H1 (cell line): Measurements from ENCODE around the gene OR2L13. TPM values are rescaled to one million over a fixed set of nuclear protein-coding genes. Genes with fewer than 3 reads are reported as not detected.

ENCODE experiments used
- CTCF ChIA-PET: fragments of 300-600 bp; sonication (Branson Sonifier 250); formaldehyde crosslinking; loops from one replicate; lab custom pipeline; 2021; ENCODE audit not compliant: partially characterized antibody; lab: Charles Lee
- POLR2A ChIA-PET: fragments of 300-600 bp; sonication (Branson Sonifier 250); formaldehyde crosslinking; loops from one replicate; lab custom pipeline; 2021; ENCODE audit warnings: inconsistent platforms; ENCODE audit not compliant: partially characterized antibody; lab: Charles Lee
- DNase-seq, 2 experiments: peaks; one replicate each; pipeline versions ENCODE4 v3.0.0 to v3.0.0-alpha.2; 2010 to 2022; ENCODE audit warnings: low spot score in 2 of 2, low read depth in 1 of 2, mixed read lengths in 1 of 2
- FAIRE-seq: peaks from 2 replicates; lab custom pipeline; 2011; peaks lifted over from hg19 to GRCh38; lab: Jason Lieb, UNC
- H2AFZ ChIP-seq: 2 replicates; pipeline ENCODE4 v1.8.1; 2012; ENCODE audit warnings: low read length, inconsistent platforms
- H2AK5ac ChIP-seq: 2 replicates; pipeline ENCODE4 v1.6.1; 2013; ENCODE audit warnings: low read depth, low read length
- H2BK120ac ChIP-seq: replicated peaks from 2 replicates; pipeline ENCODE3; 2013; ENCODE audit warnings: low read depth, low read length, inconsistent platforms
- H2BK12ac ChIP-seq: 2 replicates; pipeline ENCODE4 v1.6.1; 2013; ENCODE audit warnings: low read depth, low read length
- H2BK15ac ChIP-seq: 2 replicates; pipeline ENCODE4 v1.6.1; 2013; ENCODE audit warnings: low read length
- H2BK20ac ChIP-seq: 2 replicates; pipeline ENCODE4 v1.6.1; 2013; ENCODE audit warnings: low read length
- H2BK5ac ChIP-seq: 2 replicates; pipeline ENCODE4 v1.6.1; 2013; ENCODE audit warnings: low read depth, low read length
- H3K14ac ChIP-seq: 2 replicates; pipeline ENCODE4 v1.6.1; 2013; ENCODE audit warnings: inconsistent platforms; ENCODE audit not compliant: insufficient read length
- H3K18ac ChIP-seq: 2 replicates; pipeline ENCODE4 v1.6.1; 2013; ENCODE audit warnings: low read length; ENCODE audit errors: extremely low read depth
- H3K23ac ChIP-seq: 2 replicates; pipeline ENCODE4 v1.6.1; 2013; ENCODE audit warnings: inconsistent platforms; ENCODE audit not compliant: insufficient read length
- H3K23me2 ChIP-seq: 2 replicates; pipeline ENCODE4 v1.6.1; 2013; ENCODE audit warnings: low read depth, low read length
- H3K27ac ChIP-seq: 2 replicates; pipeline ENCODE4 v1.6.1; 2011; ENCODE audit warnings: low read depth, low read length, inconsistent platforms
- H3K27me3 ChIP-seq, 4 experiments: replicated peaks in 1 of 4; 1 replicate in 1 of 4; 2 replicates in 3 of 4; pipeline versions ENCODE4 v1.6.1 to v1.8.1; 2011 to 2013; ENCODE audit warnings: low read length in 3 of 4, mild to moderate bottlenecking in 3 of 4, inconsistent platforms in 2 of 4, mixed read lengths in 2 of 4, moderate library complexity in 1 of 4; ENCODE audit not compliant: control insufficient read depth in 3 of 4, insufficient read depth in 3 of 4; ENCODE audit errors: extremely low read depth in 1 of 4
- H3K36me3 ChIP-seq, 4 experiments: 2 replicates each; pipeline versions ENCODE4 v1.6.1 to v1.8.1; 2011 to 2013; ENCODE audit warnings: mild to moderate bottlenecking in 4 of 4, low read length in 3 of 4, moderate library complexity in 2 of 4, control low read depth in 1 of 4, inconsistent platforms in 1 of 4; ENCODE audit not compliant: insufficient read depth in 4 of 4, control insufficient read depth in 2 of 4
- H3K4ac ChIP-seq: replicated peaks from 2 replicates; pipeline ENCODE3; 2013; ENCODE audit warnings: low read length, low read depth, mixed read lengths, inconsistent platforms; ENCODE audit not compliant: insufficient read length
- H3K4me1 ChIP-seq, 4 experiments: replicated peaks in 1 of 4; 1 replicate in 1 of 4; 2 replicates in 3 of 4; pipeline versions ENCODE4 v1.6.1 to v1.8.1; 2011 to 2013; ENCODE audit warnings: low read length in 3 of 4, inconsistent platforms in 2 of 4, mixed read lengths in 1 of 4; ENCODE audit not compliant: insufficient read depth in 4 of 4, control insufficient read depth in 3 of 4
- H3K4me2 ChIP-seq, 2 experiments: 2 replicates each; pipeline versions ENCODE4 v1.6.1 to v1.8.1; 2011 to 2013; ENCODE audit warnings: low read depth in 2 of 2, low read length in 2 of 2, control low read depth in 1 of 2, inconsistent platforms in 1 of 2, mild to moderate bottlenecking in 1 of 2; ENCODE audit not compliant: insufficient read depth in 1 of 2
- H3K4me3 ChIP-seq, 4 experiments: fragments of 200-600, 300-600 bp in 1 of 4; sonication (generic), shearing (Covaris generic), sonication (Bioruptor Twin) in 1 of 4; 2 replicates each; pipeline versions ENCODE4 v1.5.1 to v1.8.1; 2011 to 2016; ENCODE audit warnings: low read length in 4 of 4, low read depth in 3 of 4, control low read depth in 2 of 4, inconsistent platforms in 2 of 4, mild to moderate bottlenecking in 2 of 4, mixed read lengths in 1 of 4, moderate library complexity in 1 of 4; ENCODE audit not compliant: insufficient read depth in 2 of 4; ENCODE audit errors: extremely low read depth in 1 of 4
- H3K56ac ChIP-seq: replicated peaks from 2 replicates; pipeline ENCODE3; 2013; ENCODE audit warnings: low read depth, mild to moderate bottlenecking, mixed read lengths, low read length, inconsistent platforms; ENCODE audit not compliant: insufficient read length
- H3K79me1 ChIP-seq: 2 replicates; pipeline ENCODE4 v1.6.1; 2013; ENCODE audit warnings: low read depth, low read length, control low read depth
- H3K79me2 ChIP-seq, 2 experiments: 2 replicates each; pipeline versions ENCODE4 v1.6.1 to v1.8.1; 2012 to 2013; ENCODE audit warnings: low read length in 2 of 2, mild to moderate bottlenecking in 2 of 2, inconsistent platforms in 1 of 2; ENCODE audit not compliant: insufficient read depth in 2 of 2, control insufficient read depth in 1 of 2
- H3K9ac ChIP-seq, 4 experiments: replicated peaks in 1 of 4; 1 replicate in 1 of 4; 2 replicates in 3 of 4; pipeline versions ENCODE4 v1.6.1 to v1.8.1; 2011 to 2013; ENCODE audit warnings: low read depth in 3 of 4, low read length in 3 of 4, control low read depth in 2 of 4, mild to moderate bottlenecking in 2 of 4, moderate library complexity in 2 of 4, inconsistent platforms in 1 of 4; ENCODE audit errors: extremely low read depth in 1 of 4
- H3K9me3 ChIP-seq, 2 experiments: 2 replicates each; pipeline versions ENCODE4 v1.6.1 to v1.8.1; 2012 to 2013; ENCODE audit warnings: mild to moderate bottlenecking in 2 of 2, moderate library complexity in 2 of 2, control low read depth in 1 of 2, inconsistent platforms in 1 of 2, low read depth in 1 of 2, low read length in 1 of 2, mixed read lengths in 1 of 2; ENCODE audit not compliant: insufficient read depth in 2 of 2
- H4K20me1 ChIP-seq, 2 experiments: replicated peaks in 1 of 2; 2 replicates each; pipeline versions ENCODE3 to v1.8.1; 2011 to 2013; ENCODE audit warnings: inconsistent platforms in 2 of 2, low read length in 2 of 2, mild to moderate bottlenecking in 1 of 2; ENCODE audit not compliant: insufficient read depth in 2 of 2, control insufficient read depth in 1 of 2
- H4K5ac ChIP-seq: 2 replicates; pipeline ENCODE4 v1.6.1; 2013; ENCODE audit warnings: low read length, low read depth, mixed read lengths, inconsistent platforms; ENCODE audit not compliant: insufficient read length
- H4K8ac ChIP-seq: 2 replicates; pipeline ENCODE4 v1.8.0; 2013; ENCODE audit warnings: mild to moderate bottlenecking, moderate library complexity, low read length, inconsistent platforms; ENCODE audit not compliant: insufficient read depth; ENCODE audit errors: extremely low read depth
- H4K91ac ChIP-seq: replicated peaks from 2 replicates; pipeline ENCODE3; 2013; ENCODE audit warnings: low read length, mixed read lengths, inconsistent platforms; ENCODE audit not compliant: insufficient read length
- HDAC2 ChIP-seq, 2 experiments: fragments of 300-600 bp in 1 of 2; sonication (generic) in 1 of 2; IDR thresholded peaks; 2 replicates each; pipeline ENCODE4 v1.6.1; 2011 to 2012; ENCODE audit warnings: low read depth in 2 of 2, low read length in 2 of 2, mild to moderate bottlenecking in 2 of 2, moderate library complexity in 2 of 2, borderline replicate concordance in 1 of 2, inconsistent platforms in 1 of 2
- JUN ChIP-seq: IDR thresholded peaks from 2 replicates; pipeline ENCODE4 v1.6.1; 2011; ENCODE audit warnings: low read depth, mild to moderate bottlenecking, improper control_type of control experiment, low read length
- KDM5A ChIP-seq: fragments of 200-600 bp; IDR thresholded peaks from 2 replicates; pipeline ENCODE4 v1.7.1; 2012; ENCODE audit warnings: mild to moderate bottlenecking, low read length, inconsistent platforms, mixed read lengths
- RAD21 ChIP-seq, 2 experiments: IDR thresholded peaks in 1 of 2; conservative IDR thresholded peaks in 1 of 2; 2 replicates each; pipeline ENCODE4 v1.6.1; 2011; ENCODE audit warnings: low read depth in 2 of 2, low read length in 2 of 2, improper control_type of control experiment in 1 of 2, inconsistent platforms in 1 of 2, mild to moderate bottlenecking in 1 of 2, moderate library complexity in 1 of 2
- RXRA ChIP-seq: IDR thresholded peaks from 2 replicates; pipeline ENCODE4 v1.6.1; 2011; ENCODE audit warnings: low read depth, mild to moderate bottlenecking, low read length, moderate library complexity; ENCODE audit not compliant: insufficient read depth
- SAP30 ChIP-seq: fragments of 300-600 bp; sonication (generic); IDR thresholded peaks from 2 replicates; pipeline ENCODE4 v1.7.1; 2012; ENCODE audit warnings: low read length, moderate library complexity, mild to moderate bottlenecking, inconsistent platforms; ENCODE audit not compliant: insufficient read depth, insufficient replicate concordance
- WGBS, 2 experiments: shearing (Covaris generic) in 1 of 2; methylation state at CpG; one replicate each; pipeline versions ENCODE4 v1.1.6 to v1.1.7; 2013 to 2015; ENCODE audit warnings: low lambda C conversion rate in 2 of 2, mixed read lengths in 2 of 2, inconsistent platforms in 1 of 2, low coverage in 1 of 2, missing lambda C conversion rate in 1 of 2; ENCODE audit not compliant: insufficient replicate concordance in 2 of 2, insufficient coverage in 1 of 2, insufficient read length in 1 of 2; ENCODE audit errors: extremely low coverage in 1 of 2, missing lambda C conversion rate in 1 of 2; 5-methylcytosine and 5-hydroxymethylcytosine counted together
- polyA plus RNA-seq, 7 experiments: library from polyadenylated mRNA; depleted of rRNA in 3 of 7; stranded (reverse) in 5 of 7; unstranded in 2 of 7; fragments of >200 nt in 5 of 7; fragments of 200-250 nt in 2 of 7; gene quantifications; 1 replicate in 5 of 7; 2 replicates in 1 of 7; 4 replicates in 1 of 7; pipeline versions ENCODE4 v1.2.1 to v1.2.3, GENCODE V29; 2011 to 2013; ENCODE audit warnings: missing spikeins in 2 of 7, mixed read lengths in 2 of 7
- total RNA-seq: library from RNA; stranded (reverse); fragmentation: NEBNext Ultra II Directional; extraction: Animal tissue kit (Norgen Biotek cat#: 25700); gene quantifications from 2 replicates; pipeline ENCODE4 v1.2.1, GENCODE V29; 2021

The OR2L13 gene
- total and polyA plus RNA-seq, 2 of the 8 experiments (the other 6 are each of a cell fraction or from before 2014, with no cell fraction given): not detected

- Histone ChIP-seq H3K27ac (no peak overlapping the region), H3K9ac (no peak overlapping the region), H3K79me2 (no peaks in the 10 kb centered on the region), H3K9me3 (peaks cover 66 to 70% of the 10 kb centered on the region in 2 experiments), H3K4me1 (no peaks in the 10 kb centered on the region), H2BK15ac (no peak overlapping the region), H4K91ac (no peak overlapping the region), H3K4me2 (no peak overlapping the region), H3K23me2 (no peaks in the 10 kb centered on the region), H2BK5ac (no peak overlapping the region), H3K4me3 (no peak overlapping the region), H3K18ac (no peak overlapping the region), H2AK5ac (no peak overlapping the region), H3K27me3 (no peaks in the 10 kb centered on the region), H4K8ac (no peak overlapping the region), H4K20me1 (no peaks in the 10 kb centered on the region), H2BK120ac (no peak overlapping the region), H2BK20ac (no peak overlapping the region), H3K79me1 (no peaks in the 10 kb centered on the region), H3K56ac (no peak overlapping the region), H4K5ac (no peak overlapping the region), H3K4ac (no peak overlapping the region), H3K36me3 (no peaks in the 10 kb centered on the region), H3K14ac (no peak overlapping the region), H3K23ac (no peak overlapping the region), H2BK12ac (no peak overlapping the region), H2AFZ (no peak overlapping the region)
- DNase-seq: no peak
- 70% methylated on average over 1 of the region's 1 CpG; no CpG with 5 or more reads in 1 of the 2 experiments for WGBS, 2 experiments
- CTCF ChIA-PET: no interaction called here
- FAIRE-seq: no peak
- POLR2A ChIA-PET: no interaction called here
- TF ChIP-seq RXRA (no peak), SAP30 (no peak), HDAC2 (IDR thresholded peaks at IDR 0.05; ENCODE audit: borderline replicate concordance in 1 of 2, low read depth in 2 of 2, low read length in 2 of 2) (no peak), JUN (no peak), KDM5A (no peak), RAD21 (IDR thresholded peaks at IDR 0.05 in 1 of 2, conservative IDR thresholded peaks at IDR 0.05 in 1 of 2; ENCODE audit: low read depth in 2 of 2, low read length in 2 of 2) (no peak)
Observed at GRCh38 chr1:248098529-248098928, 3.5 kb downstream of the OR2L13 start.
